ENCODE measurements around the gene SSR2.

Gene SSR2

GRCh38 chr1:156026588-156026987 lies 5.8 kb upstream of the SSR2 start:
- no peak overlapping the region for H2AFZ ChIP-seq (ENCODE audit: low read depth, low read length)
- no peak overlapping the region for H2BK120ac ChIP-seq (ENCODE audit: low read depth, low read length)
- H3K4me1 ChIP-seq (ENCODE audit: control insufficient read depth, insufficient read depth, low read depth, low read length): peaks cover 3% of the 10 kb centered on the region
- H3K4me2 ChIP-seq (ENCODE audit: low read length, poor library complexity, severe bottlenecking): no peak overlapping the region
- H2AK5ac ChIP-seq (ENCODE audit: low read length, severe bottlenecking): no peak overlapping the region
- no peak overlapping the region for H3K9ac ChIP-seq (ENCODE audit: low read length)
- H3K23ac ChIP-seq (ENCODE audit: low read length in 2 of 2): no peak overlapping the region
- no peak overlapping the region for H2BK5ac ChIP-seq (ENCODE audit: low read depth, low read length, poor library complexity, severe bottlenecking)
- no peak overlapping the region for H2BK12ac ChIP-seq (ENCODE audit: low read length in 2 of 2)
- no peak overlapping the region for H3K27ac ChIP-seq (ENCODE audit: low read length, poor library complexity, severe bottlenecking)
- WGBS: 93% methylated on average over 3 of the region's 4 CpGs
- H3K36me3 ChIP-seq (ENCODE audit: control insufficient read depth in 1 of 2, insufficient read depth in 2 of 2, low read depth in 1 of 2, low read length in 2 of 2): no peaks in the 10 kb centered on the region
- H3K18ac ChIP-seq (ENCODE audit: low read depth in 1 of 2, low read length in 2 of 2): no peak overlapping the region
- H3K4ac ChIP-seq (ENCODE audit: low read depth in 1 of 2, low read length in 2 of 2): no peak overlapping the region
- no peak overlapping the region for H2BK15ac ChIP-seq (ENCODE audit: low read depth, poor library complexity, severe bottlenecking)
- H4K8ac ChIP-seq (ENCODE audit: low read length): no peak overlapping the region
- H3K27me3 ChIP-seq (ENCODE audit: control insufficient read depth in 1 of 2, insufficient read depth in 1 of 2, low read length in 2 of 2): peaks cover 0 to 4% of the 10 kb centered on the region in 2 experiments
- H3K79me1 ChIP-seq (replicated peaks; ENCODE audit: low read length, poor library complexity, severe bottlenecking): no peaks in the 10 kb centered on the region
- no peak overlapping the region for H3K4me3 ChIP-seq (ENCODE audit: insufficient read depth in 1 of 2, low read depth in 1 of 2, low read length in 2 of 2)
- DNase-seq: no peak
- H4K91ac ChIP-seq (ENCODE audit: low read length): no peak overlapping the region
- H3K9me3 ChIP-seq (ENCODE audit: control insufficient read depth, low read length): no peaks in the 10 kb centered on the region
- H3K14ac ChIP-seq (ENCODE audit: low read length in 2 of 2): no peak overlapping the region

GRCh38 chr1:156025876-156026275 lies 5.1 kb upstream of the SSR2 start:
- Histone ChIP-seq H2AK5ac (ENCODE audit: low read length, severe bottlenecking) (no peak overlapping the region), H2BK5ac (ENCODE audit: low read depth, low read length, poor library complexity, severe bottlenecking) (no peak overlapping the region), H3K4me1 (ENCODE audit: control insufficient read depth, insufficient read depth, low read depth, low read length) (peaks cover 3% of the 10 kb centered on the region), H3K9me3 (ENCODE audit: control insufficient read depth, low read length) (no peaks in the 10 kb centered on the region), H3K18ac (ENCODE audit: low read depth in 1 of 2, low read length in 2 of 2) (no peak overlapping the region), H3K36me3 (ENCODE audit: control insufficient read depth in 1 of 2, insufficient read depth in 2 of 2, low read depth in 1 of 2, low read length in 2 of 2) (no peaks in the 10 kb centered on the region), H2BK15ac (ENCODE audit: low read depth, poor library complexity, severe bottlenecking) (no peak overlapping the region), H3K14ac (ENCODE audit: low read length in 2 of 2) (no peak overlapping the region), H4K8ac (ENCODE audit: low read length) (no peak overlapping the region), H2BK12ac (ENCODE audit: low read length in 2 of 2) (no peak overlapping the region), H2BK120ac (ENCODE audit: low read depth, low read length) (no peak overlapping the region), H3K79me1 (replicated peaks; ENCODE audit: low read length, poor library complexity, severe bottlenecking) (no peaks in the 10 kb centered on the region), H3K9ac (ENCODE audit: low read length) (no peak overlapping the region), H3K4ac (ENCODE audit: low read depth in 1 of 2, low read length in 2 of 2) (no peak overlapping the region), H3K4me2 (ENCODE audit: low read length, poor library complexity, severe bottlenecking) (no peak overlapping the region), H3K23ac (ENCODE audit: low read length in 2 of 2) (no peak overlapping the region), H2AFZ (ENCODE audit: low read depth, low read length) (no peak overlapping the region), H3K27me3 (ENCODE audit: control insufficient read depth in 1 of 2, insufficient read depth in 1 of 2, low read length in 2 of 2) (peaks cover 0 to 4% of the 10 kb centered on the region in 2 experiments), H3K4me3 (ENCODE audit: insufficient read depth in 1 of 2, low read depth in 1 of 2, low read length in 2 of 2) (no peak overlapping the region), H3K27ac (ENCODE audit: low read length, poor library complexity, severe bottlenecking) (no peak overlapping the region), H4K91ac (ENCODE audit: low read length) (no peak overlapping the region)
- peak; percentile 70 for DNase-seq
- 19% methylated on average over 9 of the region's 9 CpGs for WGBS

- Histone ChIP-seq H3K79me1 (replicated peaks; ENCODE audit: low read length, poor library complexity, severe bottlenecking) (no peaks in the 10 kb centered on the region), H3K9ac (ENCODE audit: low read length) (no peak overlapping the region)
These were observed 4.0 kb upstream of the SSR2 start for GRCh38 chr1:156024801-156025200.

GRCh38 chr1:156021954-156022353 lies 1.2 kb upstream of the SSR2 start:
- DNase-seq: no peak
- H2AFZ ChIP-seq (ENCODE audit: low read depth, low read length): no peak overlapping the region
- H2BK5ac ChIP-seq (ENCODE audit: low read depth, low read length, poor library complexity, severe bottlenecking): no peak overlapping the region
- no peak overlapping the region for H3K4me2 ChIP-seq (ENCODE audit: low read length, poor library complexity, severe bottlenecking)
- no peak overlapping the region for H3K14ac ChIP-seq (ENCODE audit: low read length in 2 of 2)
- WGBS: 71% methylated on average over 1 of the region's 2 CpGs
- no peak overlapping the region for H3K4ac ChIP-seq (ENCODE audit: low read depth in 1 of 2, low read length in 2 of 2)
- no peak overlapping the region for H2BK15ac ChIP-seq (ENCODE audit: low read depth, poor library complexity, severe bottlenecking)
- H3K23ac ChIP-seq (ENCODE audit: low read length in 2 of 2): no peak overlapping the region
- peaks cover 7% of the 10 kb centered on the region for H3K4me1 ChIP-seq (ENCODE audit: control insufficient read depth, insufficient read depth, low read depth, low read length)
- no peak overlapping the region for H2BK120ac ChIP-seq (ENCODE audit: low read depth, low read length)
- no peak overlapping the region for H3K4me3 ChIP-seq (ENCODE audit: insufficient read depth in 1 of 2, low read depth in 1 of 2, low read length in 2 of 2)
- H2BK12ac ChIP-seq (ENCODE audit: low read length in 2 of 2): no peak overlapping the region
- peaks cover 2% of the 10 kb centered on the region for H3K79me1 ChIP-seq (replicated peaks; ENCODE audit: low read length, poor library complexity, severe bottlenecking)
- no peak overlapping the region for H2AK5ac ChIP-seq (ENCODE audit: low read length, severe bottlenecking)
- no peak overlapping the region for H4K91ac ChIP-seq (ENCODE audit: low read length)
- H3K36me3 ChIP-seq (ENCODE audit: control insufficient read depth in 1 of 2, insufficient read depth in 2 of 2, low read depth in 1 of 2, low read length in 2 of 2): peaks cover 15 to 17% of the 10 kb centered on the region in 2 experiments
- no peak overlapping the region for H4K8ac ChIP-seq (ENCODE audit: low read length)
- peaks cover 0 to 4% of the 10 kb centered on the region in 2 experiments for H3K27me3 ChIP-seq (ENCODE audit: control insufficient read depth in 1 of 2, insufficient read depth in 1 of 2, low read length in 2 of 2)
- H3K27ac ChIP-seq (ENCODE audit: low read length, poor library complexity, severe bottlenecking): no peak overlapping the region
- no peak overlapping the region for H3K18ac ChIP-seq (ENCODE audit: low read depth in 1 of 2, low read length in 2 of 2)
- no peak overlapping the region for H3K9ac ChIP-seq (ENCODE audit: low read length)
- H3K9me3 ChIP-seq (ENCODE audit: control insufficient read depth, low read length): no peaks in the 10 kb centered on the region

More at GRCh38 chr1:156024801-156025200, 4.0 kb upstream of the SSR2 start:
- no peak overlapping the region for H2BK12ac ChIP-seq (ENCODE audit: low read length in 2 of 2)
- H3K18ac ChIP-seq (ENCODE audit: low read depth in 1 of 2, low read length in 2 of 2): no peak overlapping the region
- H3K27ac ChIP-seq (ENCODE audit: low read length, poor library complexity, severe bottlenecking): no peak overlapping the region
- H2BK15ac ChIP-seq (ENCODE audit: low read depth, poor library complexity, severe bottlenecking): no peak overlapping the region
- no peak overlapping the region for H4K91ac ChIP-seq (ENCODE audit: low read length)
- no peak overlapping the region for H3K4me3 ChIP-seq (ENCODE audit: insufficient read depth in 1 of 2, low read depth in 1 of 2, low read length in 2 of 2)
- no peak overlapping the region for H2BK120ac ChIP-seq (ENCODE audit: low read depth, low read length)
- no peak overlapping the region for H3K4me2 ChIP-seq (ENCODE audit: low read length, poor library complexity, severe bottlenecking)
- H2AFZ ChIP-seq (ENCODE audit: low read depth, low read length): no peak overlapping the region
- H3K14ac ChIP-seq (ENCODE audit: low read length in 2 of 2): no peak overlapping the region
- H3K27me3 ChIP-seq (ENCODE audit: control insufficient read depth in 1 of 2, insufficient read depth in 1 of 2, low read length in 2 of 2): peaks cover 0 to 4% of the 10 kb centered on the region in 2 experiments
- H3K4ac ChIP-seq (ENCODE audit: low read depth in 1 of 2, low read length in 2 of 2): no peak overlapping the region
- H2BK5ac ChIP-seq (ENCODE audit: low read depth, low read length, poor library complexity, severe bottlenecking): no peak overlapping the region
- H3K36me3 ChIP-seq (ENCODE audit: control insufficient read depth in 1 of 2, insufficient read depth in 2 of 2, low read depth in 1 of 2, low read length in 2 of 2): no peaks in the 10 kb centered on the region
- no peak for DNase-seq
- no peaks in the 10 kb centered on the region for H3K9me3 ChIP-seq (ENCODE audit: control insufficient read depth, low read length)
- H4K8ac ChIP-seq (ENCODE audit: low read length): no peak overlapping the region
- WGBS: 90% methylated on average over 5 of the region's 5 CpGs
- peaks cover 5% of the 10 kb centered on the region for H3K4me1 ChIP-seq (ENCODE audit: control insufficient read depth, insufficient read depth, low read depth, low read length)
- H2AK5ac ChIP-seq (ENCODE audit: low read length, severe bottlenecking): no peak overlapping the region
- no peak overlapping the region for H3K23ac ChIP-seq (ENCODE audit: low read length in 2 of 2)

All from mesenchymal stem cell (in vitro differentiated cells and primary cell).